Inferior parietal cortex (tissue), 1 donor: ENCODE results near the gene ZNF277.

Experiments
- DNase-seq: peaks from one replicate; pipeline ENCODE4 v3.0.0-alpha.2; 2016; ENCODE audit errors: extremely low spot score

Gene ZNF277

GRCh38 chr7:112206238-112206990 is at the start of gene ZNF277, which contains the start of gene DOCK4:
ZNF277 (plus strand) TSS chr7:112206695; CDS start chr7:112206717, 22 bp downstream.
DOCK4 (minus strand) TSS chr7:112206399; CDS start chr7:112206138, 261 bp downstream.
- peak; percentile 99 for DNase-seq

- DNase-seq: no peak
Measured at GRCh38 chr7:112157072-112157471, 49.4 kb upstream of the ZNF277 start.

- DNase-seq: no peak
Measured at GRCh38 chr7:112159351-112159750, 47.1 kb upstream of the ZNF277 start.

- DNase-seq: no peak
Measured at GRCh38 chr7:112160130-112160770, 46.2 kb upstream of the ZNF277 start.

- no peak for DNase-seq
Measured at GRCh38 chr7:112160771-112161150, 45.7 kb upstream of the ZNF277 start.

GRCh38 chr7:112161253-112162141 is 45.0 kb upstream of the ZNF277 start:
- DNase-seq: no peak

GRCh38 chr7:112162142-112162766 is 44.2 kb upstream of the ZNF277 start:
- peak; percentile 72 for DNase-seq

- no peak for DNase-seq
Measured at GRCh38 chr7:112162784-112163506, 43.5 kb upstream of the ZNF277 start.

GRCh38 chr7:112167147-112167546 is 39.3 kb upstream of the ZNF277 start:
- DNase-seq: no peak

GRCh38 chr7:112168915-112169314 is 37.6 kb upstream of the ZNF277 start:
- DNase-seq: no peak

GRCh38 chr7:112171673-112172072 is 34.8 kb upstream of the ZNF277 start:
- DNase-seq: no peak

- DNase-seq: no peak
Measured at GRCh38 chr7:112172870-112173567, 33.5 kb upstream of the ZNF277 start.

- no peak for DNase-seq
Measured at GRCh38 chr7:112173568-112173905, 33.0 kb upstream of the ZNF277 start.

- no peak for DNase-seq
Measured at GRCh38 chr7:112174192-112174591, 32.3 kb upstream of the ZNF277 start.

- no peak for DNase-seq
Measured at GRCh38 chr7:112176241-112176640, 30.3 kb upstream of the ZNF277 start.

- DNase-seq: no peak
Measured at GRCh38 chr7:112176693-112177415, 29.6 kb upstream of the ZNF277 start.

- no peak for DNase-seq
Measured at GRCh38 chr7:112180223-112180622, 26.3 kb upstream of the ZNF277 start.

GRCh38 chr7:112182749-112183148 is 23.7 kb upstream of the ZNF277 start:
- DNase-seq: peak; percentile 79

- no peak for DNase-seq
Measured at GRCh38 chr7:112183266-112183665, 23.2 kb upstream of the ZNF277 start.

- no peak for DNase-seq
Measured at GRCh38 chr7:112184455-112184854, 22.0 kb upstream of the ZNF277 start.
